ELR (cell line): Measurements from ENCODE around the gene KPNA3.
A peak's percentile ranks its signal among the peaks of the same experiment; 100 is the strongest.
"Not testable (repeated sequence)": the region's sequence is repeated elsewhere in the genome, so short reads cannot be mapped to it uniquely, and the experiment has no call there.

Experiments used
- DNase-seq: peaks from one replicate; pipeline ENCODE4 v3.0.0-alpha.2; 2015; ENCODE audit warnings: low read depth

The KPNA3 gene

GRCh38 chr13:49806126-49806536 lies 13.6 kb upstream of the KPNA3 start:
- DNase-seq, result peak; percentile 42

GRCh38 chr13:49803047-49803446 lies 10.6 kb upstream of the KPNA3 start:
- DNase-seq, result not testable (repeated sequence)

GRCh38 chr13:49802426-49802825 lies 9.9 kb upstream of the KPNA3 start:
- DNase-seq, result no peak

- peak; percentile 64 for DNase-seq
These were observed 552 bp downstream of the KPNA3 start for GRCh38 chr13:49791711-49792549.

GRCh38 chr13:49791315-49791710 lies 1.2 kb downstream of the KPNA3 start:
- peak; percentile 39 for DNase-seq

GRCh38 chr13:49789968-49790367 lies 2.5 kb downstream of the KPNA3 start:
- DNase-seq, result no peak

GRCh38 chr13:49786401-49787008 lies 6.0 kb downstream of the KPNA3 start:
- no peak for DNase-seq

GRCh38 chr13:49784886-49785570 lies 7.5 kb downstream of the KPNA3 start:
- no peak for DNase-seq

GRCh38 chr13:49783865-49784264 lies 8.6 kb downstream of the KPNA3 start:
- no peak for DNase-seq

GRCh38 chr13:49782784-49783183 lies 9.7 kb downstream of the KPNA3 start:
- DNase-seq, result no peak

GRCh38 chr13:49781806-49782205 lies 10.7 kb downstream of the KPNA3 start:
- no peak for DNase-seq

- no peak for DNase-seq
These were observed 12.8 kb downstream of the KPNA3 start for GRCh38 chr13:49779721-49780120.

- no peak for DNase-seq
These were observed 14.5 kb downstream of the KPNA3 start for GRCh38 chr13:49777746-49778614.

- DNase-seq, result no peak
These were observed 15.6 kb downstream of the KPNA3 start for GRCh38 chr13:49776871-49777270.

- DNase-seq, result no peak
These were observed 18.0 kb downstream of the KPNA3 start for GRCh38 chr13:49774376-49775005.

GRCh38 chr13:49772828-49773227 lies 19.7 kb downstream of the KPNA3 start:
- no peak for DNase-seq

- not testable (repeated sequence) for DNase-seq
These were observed 30.7 kb downstream of the KPNA3 start for GRCh38 chr13:49761811-49762210.

- no peak for DNase-seq
These were observed 31.9 kb downstream of the KPNA3 start for GRCh38 chr13:49760558-49760957.

- DNase-seq, result no peak
These were observed 33.0 kb downstream of the KPNA3 start for GRCh38 chr13:49759503-49759902.

- DNase-seq, result no peak
These were observed 36.2 kb downstream of the KPNA3 start for GRCh38 chr13:49756263-49756662.

GRCh38 chr13:49754146-49754545 lies 38.3 kb downstream of the KPNA3 start:
- DNase-seq, result no peak

- peak; percentile 43 for DNase-seq
These were observed 42.6 kb downstream of the KPNA3 start for GRCh38 chr13:49749848-49750247.
